ENCODE data around the gene GADD45B. TPM values are rescaled to one million over a fixed set of nuclear protein-coding genes. Genes with fewer than 3 reads are reported as not detected.

GADD45B gene
- total and polyA plus RNA-seq, 10 of the 15 experiments (the other 5 are each of a cell fraction or from before 2014, with no cell fraction given) = 2.4 to 180 (median 91.1) TPM

GRCh38 chr19:2434267-2434666 is 41.7 kb upstream of the GADD45B start:
- ChIA-PET CTCF (no interaction called here), RAD21 (ENCODE audit: unreplicated experiment) (no interaction called here), POLR2A (interaction anchor here (0.6 kb wide), 1 partner anchor 355 kb away, joined by 3 read pairs; no protein-coding TSS in a partner anchor), SMC1A (ENCODE audit: uncharacterized antibody, unreplicated experiment) (no interaction called here)
- Histone ChIP-seq H3K27me3 (replicated peaks in 1 of 2; ENCODE audit: control insufficient read depth in 2 of 2, insufficient read depth in 2 of 2, low read length in 1 of 2) (no peaks in the 10 kb centered on the region), H3K27ac (ENCODE audit: control insufficient read depth, insufficient read depth) (no peak overlapping the region), H3K4me2 (ENCODE audit: control insufficient read depth, insufficient read depth) (no peak overlapping the region), H3K9me3 (replicated peaks; ENCODE audit: control insufficient read depth, insufficient read depth, low read length) (no peaks in the 10 kb centered on the region), H3K9ac (ENCODE audit: control insufficient read depth, insufficient read depth, low read length) (no peak overlapping the region), H2AFZ (ENCODE audit: control insufficient read depth, low read depth, low read length) (no peak overlapping the region), H3K4me3 (no peak overlapping the region), H3K79me2 (ENCODE audit: control insufficient read depth, insufficient read depth, low read length) (no peaks in the 10 kb centered on the region), H4K20me1 (ENCODE audit: control insufficient read depth, insufficient read depth) (no peaks in the 10 kb centered on the region), H3K4me1 (ENCODE audit: control insufficient read depth, insufficient read depth, low read length) (no peaks in the 10 kb centered on the region), H3K36me3 (ENCODE audit: control insufficient read depth in 2 of 2, insufficient read depth in 2 of 2, low read length in 1 of 2) (peaks cover 15 to 56% of the 10 kb centered on the region in 2 experiments)
- FAIRE-seq (no peak), ATAC-seq (no peak), DNase-seq (ENCODE audit: low read depth, low spot score) (no peak)
- TSS peak; percentile 67 for BruUV-seq (replicated peaks)
- TF ChIP-seq IRF4 (IDR thresholded peaks at IDR 0.05; ENCODE audit: low read depth, low read length) = no peak
- no peak for TF ChIP-seq CHD2 (IDR thresholded peaks at IDR 0.05; ENCODE audit: borderline replicate concordance, low read depth, low read length)
- TF ChIP-seq BMI1 (IDR thresholded peaks at IDR 0.05; ENCODE audit: borderline replicate concordance) = no peak
- no peak for TF ChIP-seq ZBTB11 (CRISPR knock-in tag; IDR thresholded peaks at IDR 0.05)
- TF ChIP-seq ZNF274 (IDR thresholded peaks at IDR 0.05; ENCODE audit: insufficient read depth, insufficient read length) = no peak
- no peak for TF ChIP-seq SUPT20H (IDR thresholded peaks at IDR 0.05; ENCODE audit: borderline replicate concordance, control insufficient read depth, low read depth, low read length)
- TF ChIP-seq ESRRA (IDR thresholded peaks at IDR 0.05; ENCODE audit: low read length) = no peak
- no peak for TF ChIP-seq YY1 (IDR thresholded peaks at IDR 0.05; ENCODE audit: low read depth, low read length)
- no peak for TF ChIP-seq ZBED1 (IDR thresholded peaks at IDR 0.05; ENCODE audit: borderline replicate concordance)
- no peak for TF ChIP-seq SRF (IDR thresholded peaks at IDR 0.05; ENCODE audit: low read depth in 2 of 2, low read length in 2 of 2)
- TF ChIP-seq MTA2 (IDR thresholded peaks at IDR 0.05; ENCODE audit: low read depth) = no peak
- no peak for TF ChIP-seq ZNF217 (IDR thresholded peaks at IDR 0.05)
- TF ChIP-seq TAF1 (IDR thresholded peaks at IDR 0.05; ENCODE audit: borderline replicate concordance, low read depth, low read length) = no peak
- TF ChIP-seq ZZZ3 (IDR thresholded peaks at IDR 0.05; ENCODE audit: control insufficient read depth, insufficient read length, low read depth) = no peak
- no peak for TF ChIP-seq NR2C1 (IDR thresholded peaks at IDR 0.05)
- TF ChIP-seq KDM1A (IDR thresholded peaks at IDR 0.05; ENCODE audit: borderline replicate concordance) = no peak
- no peak for TF ChIP-seq ZNF592 (IDR thresholded peaks at IDR 0.05)
- WGBS (ENCODE audit: insufficient coverage, insufficient replicate concordance, low lambda C conversion rate, missing lambda C conversion rate) = 94% methylated on average over 15 of the region's 22 CpGs
- in situ Hi-C loops (cut with MboI) = no loop called here
- intact Hi-C loops (cut with micrococcal nuclease; ENCODE audit: unreplicated experiment) = no loop called here
